Measurements from ENCODE around the gene ITIH4. TPM values are rescaled to one million over a fixed set of nuclear protein-coding genes. Genes with fewer than 3 reads are reported as not detected.
A peak's percentile ranks its signal among the peaks of the same experiment; 100 is the strongest.

The ITIH4 gene
- total and polyA plus RNA-seq, 2 of the 13 experiments (the other 11 are each of a cell fraction or from before 2014, with no cell fraction given) = 2.7 to 5.3 TPM

- TF ChIP-seq, protein P1, sequence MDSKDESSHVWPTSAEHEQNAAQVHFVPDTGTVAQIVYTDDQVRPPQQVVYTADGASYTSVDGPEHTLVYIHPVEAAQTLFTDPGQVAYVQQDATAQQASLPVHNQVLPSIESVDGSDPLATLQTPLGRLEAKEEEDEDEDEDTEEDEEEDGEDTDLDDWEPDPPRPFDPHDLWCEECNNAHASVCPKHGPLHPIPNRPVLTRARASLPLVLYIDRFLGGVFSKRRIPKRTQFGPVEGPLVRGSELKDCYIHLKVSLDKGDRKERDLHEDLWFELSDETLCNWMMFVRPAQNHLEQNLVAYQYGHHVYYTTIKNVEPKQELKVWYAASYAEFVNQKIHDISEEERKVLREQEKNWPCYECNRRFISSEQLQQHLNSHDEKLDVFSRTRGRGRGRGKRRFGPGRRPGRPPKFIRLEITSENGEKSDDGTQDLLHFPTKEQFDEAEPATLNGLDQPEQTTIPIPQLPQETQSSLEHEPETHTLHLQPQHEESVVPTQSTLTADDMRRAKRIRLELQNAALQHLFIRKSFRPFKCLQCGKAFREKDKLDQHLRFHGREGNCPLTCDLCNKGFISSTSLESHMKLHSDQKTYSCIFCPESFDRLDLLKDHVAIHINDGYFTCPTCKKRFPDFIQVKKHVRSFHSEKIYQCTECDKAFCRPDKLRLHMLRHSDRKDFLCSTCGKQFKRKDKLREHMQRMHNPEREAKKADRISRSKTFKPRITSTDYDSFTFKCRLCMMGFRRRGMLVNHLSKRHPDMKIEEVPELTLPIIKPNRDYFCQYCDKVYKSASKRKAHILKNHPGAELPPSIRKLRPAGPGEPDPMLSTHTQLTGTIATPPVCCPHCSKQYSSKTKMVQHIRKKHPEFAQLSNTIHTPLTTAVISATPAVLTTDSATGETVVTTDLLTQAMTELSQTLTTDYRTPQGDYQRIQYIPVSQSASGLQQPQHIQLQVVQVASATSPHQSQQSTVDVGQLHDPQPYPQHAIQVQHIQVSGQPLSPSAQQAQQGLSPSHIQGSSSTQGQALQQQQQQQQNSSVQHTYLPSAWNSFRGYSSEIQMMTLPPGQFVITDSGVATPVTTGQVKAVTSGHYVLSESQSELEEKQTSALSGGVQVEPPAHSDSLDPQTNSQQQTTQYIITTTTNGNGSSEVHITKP (CRISPR knock-in tag; IDR thresholded peaks at IDR 0.05; ENCODE audit: low read depth) = no peak
- TF ChIP-seq, protein P2, sequence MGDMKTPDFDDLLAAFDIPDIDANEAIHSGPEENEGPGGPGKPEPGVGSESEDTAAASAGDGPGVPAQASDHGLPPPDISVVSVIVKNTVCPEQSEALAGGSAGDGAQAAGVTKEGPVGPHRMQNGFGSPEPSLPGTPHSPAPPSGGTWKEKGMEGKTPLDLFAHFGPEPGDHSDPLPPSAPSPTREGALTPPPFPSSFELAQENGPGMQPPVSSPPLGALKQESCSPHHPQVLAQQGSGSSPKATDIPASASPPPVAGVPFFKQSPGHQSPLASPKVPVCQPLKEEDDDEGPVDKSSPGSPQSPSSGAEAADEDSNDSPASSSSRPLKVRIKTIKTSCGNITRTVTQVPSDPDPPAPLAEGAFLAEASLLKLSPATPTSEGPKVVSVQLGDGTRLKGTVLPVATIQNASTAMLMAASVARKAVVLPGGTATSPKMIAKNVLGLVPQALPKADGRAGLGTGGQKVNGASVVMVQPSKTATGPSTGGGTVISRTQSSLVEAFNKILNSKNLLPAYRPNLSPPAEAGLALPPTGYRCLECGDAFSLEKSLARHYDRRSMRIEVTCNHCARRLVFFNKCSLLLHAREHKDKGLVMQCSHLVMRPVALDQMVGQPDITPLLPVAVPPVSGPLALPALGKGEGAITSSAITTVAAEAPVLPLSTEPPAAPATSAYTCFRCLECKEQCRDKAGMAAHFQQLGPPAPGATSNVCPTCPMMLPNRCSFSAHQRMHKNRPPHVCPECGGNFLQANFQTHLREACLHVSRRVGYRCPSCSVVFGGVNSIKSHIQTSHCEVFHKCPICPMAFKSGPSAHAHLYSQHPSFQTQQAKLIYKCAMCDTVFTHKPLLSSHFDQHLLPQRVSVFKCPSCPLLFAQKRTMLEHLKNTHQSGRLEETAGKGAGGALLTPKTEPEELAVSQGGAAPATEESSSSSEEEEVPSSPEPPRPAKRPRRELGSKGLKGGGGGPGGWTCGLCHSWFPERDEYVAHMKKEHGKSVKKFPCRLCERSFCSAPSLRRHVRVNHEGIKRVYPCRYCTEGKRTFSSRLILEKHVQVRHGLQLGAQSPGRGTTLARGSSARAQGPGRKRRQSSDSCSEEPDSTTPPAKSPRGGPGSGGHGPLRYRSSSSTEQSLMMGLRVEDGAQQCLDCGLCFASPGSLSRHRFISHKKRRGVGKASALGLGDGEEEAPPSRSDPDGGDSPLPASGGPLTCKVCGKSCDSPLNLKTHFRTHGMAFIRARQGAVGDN (CRISPR knock-in tag; IDR thresholded peaks at IDR 0.05) = peak; percentile 72
- TF ChIP-seq CBX1 (IDR thresholded peaks at IDR 0.05; ENCODE audit: low read depth) = no peak
- TF ChIP-seq, protein P3, sequence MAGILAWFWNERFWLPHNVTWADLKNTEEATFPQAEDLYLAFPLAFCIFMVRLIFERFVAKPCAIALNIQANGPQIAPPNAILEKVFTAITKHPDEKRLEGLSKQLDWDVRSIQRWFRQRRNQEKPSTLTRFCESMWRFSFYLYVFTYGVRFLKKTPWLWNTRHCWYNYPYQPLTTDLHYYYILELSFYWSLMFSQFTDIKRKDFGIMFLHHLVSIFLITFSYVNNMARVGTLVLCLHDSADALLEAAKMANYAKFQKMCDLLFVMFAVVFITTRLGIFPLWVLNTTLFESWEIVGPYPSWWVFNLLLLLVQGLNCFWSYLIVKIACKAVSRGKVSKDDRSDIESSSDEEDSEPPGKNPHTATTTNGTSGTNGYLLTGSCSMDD (CRISPR knock-in tag; IDR thresholded peaks at IDR 0.05) = no peak
- TF ChIP-seq RFX3 (CRISPR knock-in tag; IDR thresholded peaks at IDR 0.05) = no peak
- TF ChIP-seq ZNF24 (IDR thresholded peaks at IDR 0.05) = no peak
- no peak for TF ChIP-seq ZKSCAN5 (CRISPR knock-in tag; IDR thresholded peaks at IDR 0.05)
- TF ChIP-seq, protein P4, sequence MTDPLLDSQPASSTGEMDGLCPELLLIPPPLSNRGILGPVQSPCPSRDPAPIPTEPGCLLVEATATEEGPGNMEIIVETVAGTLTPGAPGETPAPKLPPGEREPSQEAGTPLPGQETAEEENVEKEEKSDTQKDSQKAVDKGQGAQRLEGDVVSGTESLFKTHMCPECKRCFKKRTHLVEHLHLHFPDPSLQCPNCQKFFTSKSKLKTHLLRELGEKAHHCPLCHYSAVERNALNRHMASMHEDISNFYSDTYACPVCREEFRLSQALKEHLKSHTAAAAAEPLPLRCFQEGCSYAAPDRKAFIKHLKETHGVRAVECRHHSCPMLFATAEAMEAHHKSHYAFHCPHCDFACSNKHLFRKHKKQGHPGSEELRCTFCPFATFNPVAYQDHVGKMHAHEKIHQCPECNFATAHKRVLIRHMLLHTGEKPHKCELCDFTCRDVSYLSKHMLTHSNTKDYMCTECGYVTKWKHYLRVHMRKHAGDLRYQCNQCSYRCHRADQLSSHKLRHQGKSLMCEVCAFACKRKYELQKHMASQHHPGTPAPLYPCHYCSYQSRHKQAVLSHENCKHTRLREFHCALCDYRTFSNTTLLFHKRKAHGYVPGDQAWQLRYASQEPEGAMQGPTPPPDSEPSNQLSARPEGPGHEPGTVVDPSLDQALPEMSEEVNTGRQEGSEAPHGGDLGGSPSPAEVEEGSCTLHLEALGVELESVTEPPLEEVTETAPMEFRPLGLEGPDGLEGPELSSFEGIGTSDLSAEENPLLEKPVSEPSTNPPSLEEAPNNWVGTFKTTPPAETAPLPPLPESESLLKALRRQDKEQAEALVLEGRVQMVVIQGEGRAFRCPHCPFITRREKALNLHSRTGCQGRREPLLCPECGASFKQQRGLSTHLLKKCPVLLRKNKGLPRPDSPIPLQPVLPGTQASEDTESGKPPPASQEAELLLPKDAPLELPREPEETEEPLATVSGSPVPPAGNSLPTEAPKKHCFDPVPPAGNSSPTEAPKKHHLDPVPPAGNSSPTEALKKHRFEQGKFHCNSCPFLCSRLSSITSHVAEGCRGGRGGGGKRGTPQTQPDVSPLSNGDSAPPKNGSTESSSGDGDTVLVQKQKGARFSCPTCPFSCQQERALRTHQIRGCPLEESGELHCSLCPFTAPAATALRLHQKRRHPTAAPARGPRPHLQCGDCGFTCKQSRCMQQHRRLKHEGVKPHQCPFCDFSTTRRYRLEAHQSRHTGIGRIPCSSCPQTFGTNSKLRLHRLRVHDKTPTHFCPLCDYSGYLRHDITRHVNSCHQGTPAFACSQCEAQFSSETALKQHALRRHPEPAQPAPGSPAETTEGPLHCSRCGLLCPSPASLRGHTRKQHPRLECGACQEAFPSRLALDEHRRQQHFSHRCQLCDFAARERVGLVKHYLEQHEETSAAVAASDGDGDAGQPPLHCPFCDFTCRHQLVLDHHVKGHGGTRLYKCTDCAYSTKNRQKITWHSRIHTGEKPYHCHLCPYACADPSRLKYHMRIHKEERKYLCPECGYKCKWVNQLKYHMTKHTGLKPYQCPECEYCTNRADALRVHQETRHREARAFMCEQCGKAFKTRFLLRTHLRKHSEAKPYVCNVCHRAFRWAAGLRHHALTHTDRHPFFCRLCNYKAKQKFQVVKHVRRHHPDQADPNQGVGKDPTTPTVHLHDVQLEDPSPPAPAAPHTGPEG (CRISPR knock-in tag; IDR thresholded peaks at IDR 0.05) = no peak
- TF ChIP-seq ZNF629 (CRISPR knock-in tag; conservative IDR thresholded peaks at IDR 0.05) = no peak
- TF ChIP-seq HDAC1 (CRISPR knock-in tag; IDR thresholded peaks at IDR 0.05) = peak; percentile 50; the same call in 1 of the 2 replicates
- no peak for TF ChIP-seq KDM3A (CRISPR knock-in tag; IDR thresholded peaks at IDR 0.05; ENCODE audit: low read depth)
- TF ChIP-seq ZNF713 (CRISPR knock-in tag; IDR thresholded peaks at IDR 0.05) = no peak
- peak in 1 of 2 experiments; percentile 12; a peak in 1 of 4 replicates for TF ChIP-seq EP300 (IDR thresholded peaks at IDR 0.05; ENCODE audit: low read depth in 2 of 2, low read length in 2 of 2)
- no peak for TF ChIP-seq EP300 (CRISPR knock-in tag; IDR thresholded peaks at IDR 0.05; ENCODE audit: borderline replicate concordance)
Measured at GRCh38 chr3:52827866-52828376, 2.6 kb downstream of the ITIH4 start (continued).

All from HepG2 (cell line).